K562 (cell line): ENCODE results near the gene MRPL11. TPM values are rescaled to one million over a fixed set of nuclear protein-coding genes. Genes with fewer than 3 reads are reported as not detected.

Source experiments
- CREM ChIP-seq: IDR thresholded peaks from 2 replicates; pipeline ENCODE4 v1.6.1; 2014; ENCODE audit warnings: antibody characterized with exemption, low read depth
- DDX20 ChIP-seq: fragments of 450-650 bp; IDR thresholded peaks from 2 replicates; pipeline ENCODE4 v1.6.1; 2016; ENCODE audit warnings: missing genetic modification characterization, low read depth, mild to moderate bottlenecking, missing compliant biosample characterization, moderate library complexity
- HMG20B ChIP-seq: fragments of 250-450 bp; sonication (Bioruptor Pico); IDR thresholded peaks from 2 replicates; pipeline ENCODE4 v1.5.0; 2021; ENCODE audit warnings: mild to moderate bottlenecking
- RFX5 ChIP-seq: IDR thresholded peaks from 2 replicates; pipeline ENCODE4 v1.6.1; 2011; ENCODE audit warnings: low read depth, mild to moderate bottlenecking, improper control_type of control experiment, low read length
- SAFB ChIP-seq: fragments of 200-400 bp; formaldehyde crosslinking; IDR thresholded peaks from 2 replicates; pipeline ENCODE4 v1.6.1; 2017; ENCODE audit warnings: low read depth, low read length, borderline replicate concordance
- TAF1 ChIP-seq: IDR thresholded peaks from 2 replicates; pipeline ENCODE4 v1.6.1; 2011; ENCODE audit warnings: mild to moderate bottlenecking, low read length, moderate library complexity; ENCODE audit not compliant: insufficient read depth, control insufficient read depth, severe bottlenecking; ENCODE audit errors: extremely low read depth
- ZNF3 ChIP-seq: fragments of 250-450 bp; sonication (Bioruptor Pico); IDR thresholded peaks from 2 replicates; pipeline ENCODE4 v1.5.0; 2021; ENCODE audit warnings: mild to moderate bottlenecking, moderate library complexity
- ZNF764 ChIP-seq: fragments of 250-450 bp; sonication (Bioruptor Pico); IDR thresholded peaks from 2 replicates; pipeline ENCODE4 v1.4.0; 2020; ENCODE audit warnings: low read depth, mild to moderate bottlenecking, moderate library complexity
- polyA plus RNA-seq, 8 experiments: library from polyadenylated mRNA; depleted of rRNA in 4 of 8; stranded (reverse) in 5 of 8; unstranded in 3 of 8; fragments of >200 nt; fragmentation: Nextera tagmentation in 2 of 8; fragmentation: Illumina TruSeq in 1 of 8; extraction: Ambion mirVana in 2 of 8; extraction: Trizol in 1 of 8; gene quantifications; 2 replicates each; pipeline versions ENCODE4 v1.2.1 to v1.2.3, GENCODE V29; 2011 to 2014; ENCODE audit warnings: inconsistent platforms in 1 of 8, missing spikeins in 1 of 8
- total RNA-seq, 7 experiments: library from RNA; depleted of rRNA in 6 of 7; stranded (reverse); fragments of >200 nt in 6 of 7; fragmentation: Illumina TruSeq in 2 of 7; extraction: Trizol in 2 of 7; gene quantifications; 2 replicates each; pipeline versions ENCODE4 v1.2.1 to v1.2.3, GENCODE V29; 2011 to 2021; ENCODE audit warnings: low replicate concordance in 1 of 7
- TF ChIP-seq, protein P1 (sequence below): fragments of 450-650 bp; IDR thresholded peaks from 2 replicates; pipeline ENCODE4 v1.6.1; 2018; ENCODE audit not compliant: partially characterized antibody
- TF ChIP-seq, protein P2 (sequence below): fragments of 250-450 bp; sonication (Bioruptor Pico); IDR thresholded peaks from 2 replicates; pipeline ENCODE4 v1.4.0; 2020; ENCODE audit warnings: borderline replicate concordance
- TF ChIP-seq, protein P3 (sequence below): fragments of 450-650 bp; IDR thresholded peaks from 2 replicates; pipeline ENCODE4 v1.6.1; 2017; ENCODE audit warnings: mild to moderate bottlenecking, moderate library complexity
- TF ChIP-seq, protein P4 (sequence below): fragments of 450-650 bp; IDR thresholded peaks from 2 replicates; pipeline ENCODE4 v1.6.1; 2017; ENCODE audit warnings: antibody characterized with exemption, mild to moderate bottlenecking
- TF ChIP-seq, protein P5 (sequence below): fragments of 450-650 bp; formaldehyde crosslinking; IDR thresholded peaks from 2 replicates; pipeline ENCODE4 v1.4.0; 2020; ENCODE audit warnings: mild to moderate bottlenecking, mixed read lengths

The MRPL11 gene
- total and polyA plus RNA-seq, 9 of the 15 experiments (the other 6 are each of a cell fraction or from before 2014, with no cell fraction given) = 33.0 to 173 (median 91.9) TPM

DNA sequence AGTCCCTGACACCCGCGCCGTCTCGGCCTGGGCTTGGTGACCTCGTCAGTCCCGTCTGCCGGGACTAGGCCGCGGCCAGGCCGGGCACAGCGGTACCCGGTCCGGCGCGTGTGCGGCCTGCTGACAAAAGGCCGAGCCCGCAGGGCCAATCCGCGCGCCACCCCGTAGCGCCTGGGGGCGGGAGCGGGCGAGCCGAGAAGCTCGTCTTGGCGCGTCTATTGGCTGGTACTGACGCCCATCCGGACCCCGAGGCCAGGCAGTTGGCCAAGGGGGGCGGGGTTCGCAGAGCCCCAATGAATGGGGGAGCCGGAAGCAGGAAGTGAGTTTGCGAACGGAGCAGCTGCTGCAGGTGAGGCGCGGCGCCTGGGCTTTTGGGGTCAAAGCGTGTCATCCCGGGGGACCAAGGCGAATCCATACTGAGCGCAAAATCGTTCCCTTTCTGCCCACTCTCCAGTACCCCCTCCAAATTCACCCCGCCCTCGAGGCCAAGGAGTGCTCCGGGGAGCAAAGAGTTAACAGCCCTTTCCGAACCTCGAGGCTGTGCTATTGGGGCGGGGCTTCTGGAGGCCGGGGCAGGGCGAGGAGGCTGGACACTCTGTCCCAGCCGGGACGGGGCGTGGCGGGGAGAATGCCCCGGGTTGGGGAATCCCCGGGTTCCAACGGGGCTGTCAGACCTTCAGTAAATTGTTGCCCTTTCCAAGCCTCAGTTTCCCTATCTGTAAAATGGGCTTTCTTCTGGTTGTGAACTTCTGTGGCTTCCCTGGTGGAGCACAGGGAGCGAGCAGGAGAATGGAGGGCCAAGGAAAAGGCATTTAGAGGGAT is 41.7 kb upstream of the MRPL11 start, which contains the start of gene DPP3 (continued):
- TF ChIP-seq, protein P1, sequence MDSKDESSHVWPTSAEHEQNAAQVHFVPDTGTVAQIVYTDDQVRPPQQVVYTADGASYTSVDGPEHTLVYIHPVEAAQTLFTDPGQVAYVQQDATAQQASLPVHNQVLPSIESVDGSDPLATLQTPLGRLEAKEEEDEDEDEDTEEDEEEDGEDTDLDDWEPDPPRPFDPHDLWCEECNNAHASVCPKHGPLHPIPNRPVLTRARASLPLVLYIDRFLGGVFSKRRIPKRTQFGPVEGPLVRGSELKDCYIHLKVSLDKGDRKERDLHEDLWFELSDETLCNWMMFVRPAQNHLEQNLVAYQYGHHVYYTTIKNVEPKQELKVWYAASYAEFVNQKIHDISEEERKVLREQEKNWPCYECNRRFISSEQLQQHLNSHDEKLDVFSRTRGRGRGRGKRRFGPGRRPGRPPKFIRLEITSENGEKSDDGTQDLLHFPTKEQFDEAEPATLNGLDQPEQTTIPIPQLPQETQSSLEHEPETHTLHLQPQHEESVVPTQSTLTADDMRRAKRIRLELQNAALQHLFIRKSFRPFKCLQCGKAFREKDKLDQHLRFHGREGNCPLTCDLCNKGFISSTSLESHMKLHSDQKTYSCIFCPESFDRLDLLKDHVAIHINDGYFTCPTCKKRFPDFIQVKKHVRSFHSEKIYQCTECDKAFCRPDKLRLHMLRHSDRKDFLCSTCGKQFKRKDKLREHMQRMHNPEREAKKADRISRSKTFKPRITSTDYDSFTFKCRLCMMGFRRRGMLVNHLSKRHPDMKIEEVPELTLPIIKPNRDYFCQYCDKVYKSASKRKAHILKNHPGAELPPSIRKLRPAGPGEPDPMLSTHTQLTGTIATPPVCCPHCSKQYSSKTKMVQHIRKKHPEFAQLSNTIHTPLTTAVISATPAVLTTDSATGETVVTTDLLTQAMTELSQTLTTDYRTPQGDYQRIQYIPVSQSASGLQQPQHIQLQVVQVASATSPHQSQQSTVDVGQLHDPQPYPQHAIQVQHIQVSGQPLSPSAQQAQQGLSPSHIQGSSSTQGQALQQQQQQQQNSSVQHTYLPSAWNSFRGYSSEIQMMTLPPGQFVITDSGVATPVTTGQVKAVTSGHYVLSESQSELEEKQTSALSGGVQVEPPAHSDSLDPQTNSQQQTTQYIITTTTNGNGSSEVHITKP = peak; percentile 59
- TF ChIP-seq ZNF3 = no peak
- TF ChIP-seq, protein P2, sequence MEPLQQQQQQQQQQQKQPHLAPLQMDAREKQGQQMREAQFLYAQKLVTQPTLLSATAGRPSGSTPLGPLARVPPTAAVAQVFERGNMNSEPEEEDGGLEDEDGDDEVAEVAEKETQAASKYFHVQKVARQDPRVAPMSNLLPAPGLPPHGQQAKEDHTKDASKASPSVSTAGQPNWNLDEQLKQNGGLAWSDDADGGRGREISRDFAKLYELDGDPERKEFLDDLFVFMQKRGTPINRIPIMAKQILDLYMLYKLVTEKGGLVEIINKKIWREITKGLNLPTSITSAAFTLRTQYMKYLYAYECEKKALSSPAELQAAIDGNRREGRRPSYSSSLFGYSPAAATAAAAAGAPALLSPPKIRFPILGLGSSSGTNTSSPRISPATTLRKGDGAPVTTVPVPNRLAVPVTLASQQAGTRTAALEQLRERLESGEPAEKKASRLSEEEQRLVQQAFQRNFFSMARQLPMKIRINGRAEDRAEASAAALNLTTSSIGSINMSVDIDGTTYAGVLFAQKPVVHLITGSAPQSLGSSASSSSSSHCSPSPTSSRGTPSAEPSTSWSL (CRISPR knock-in tag) = no peak
- no peak for TF ChIP-seq DDX20
- peak; percentile 82 for TF ChIP-seq TAF1
- TF ChIP-seq ZNF764 = no peak
- TF ChIP-seq, protein P3, sequence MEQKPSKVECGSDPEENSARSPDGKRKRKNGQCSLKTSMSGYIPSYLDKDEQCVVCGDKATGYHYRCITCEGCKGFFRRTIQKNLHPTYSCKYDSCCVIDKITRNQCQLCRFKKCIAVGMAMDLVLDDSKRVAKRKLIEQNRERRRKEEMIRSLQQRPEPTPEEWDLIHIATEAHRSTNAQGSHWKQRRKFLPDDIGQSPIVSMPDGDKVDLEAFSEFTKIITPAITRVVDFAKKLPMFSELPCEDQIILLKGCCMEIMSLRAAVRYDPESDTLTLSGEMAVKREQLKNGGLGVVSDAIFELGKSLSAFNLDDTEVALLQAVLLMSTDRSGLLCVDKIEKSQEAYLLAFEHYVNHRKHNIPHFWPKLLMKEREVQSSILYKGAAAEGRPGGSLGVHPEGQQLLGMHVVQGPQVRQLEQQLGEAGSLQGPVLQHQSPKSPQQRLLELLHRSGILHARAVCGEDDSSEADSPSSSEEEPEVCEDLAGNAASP = no peak
- TF ChIP-seq RFX5 = no peak
- no peak for TF ChIP-seq SAFB
- no peak for TF ChIP-seq HMG20B (CRISPR knock-in tag)
- TF ChIP-seq, protein P4, sequence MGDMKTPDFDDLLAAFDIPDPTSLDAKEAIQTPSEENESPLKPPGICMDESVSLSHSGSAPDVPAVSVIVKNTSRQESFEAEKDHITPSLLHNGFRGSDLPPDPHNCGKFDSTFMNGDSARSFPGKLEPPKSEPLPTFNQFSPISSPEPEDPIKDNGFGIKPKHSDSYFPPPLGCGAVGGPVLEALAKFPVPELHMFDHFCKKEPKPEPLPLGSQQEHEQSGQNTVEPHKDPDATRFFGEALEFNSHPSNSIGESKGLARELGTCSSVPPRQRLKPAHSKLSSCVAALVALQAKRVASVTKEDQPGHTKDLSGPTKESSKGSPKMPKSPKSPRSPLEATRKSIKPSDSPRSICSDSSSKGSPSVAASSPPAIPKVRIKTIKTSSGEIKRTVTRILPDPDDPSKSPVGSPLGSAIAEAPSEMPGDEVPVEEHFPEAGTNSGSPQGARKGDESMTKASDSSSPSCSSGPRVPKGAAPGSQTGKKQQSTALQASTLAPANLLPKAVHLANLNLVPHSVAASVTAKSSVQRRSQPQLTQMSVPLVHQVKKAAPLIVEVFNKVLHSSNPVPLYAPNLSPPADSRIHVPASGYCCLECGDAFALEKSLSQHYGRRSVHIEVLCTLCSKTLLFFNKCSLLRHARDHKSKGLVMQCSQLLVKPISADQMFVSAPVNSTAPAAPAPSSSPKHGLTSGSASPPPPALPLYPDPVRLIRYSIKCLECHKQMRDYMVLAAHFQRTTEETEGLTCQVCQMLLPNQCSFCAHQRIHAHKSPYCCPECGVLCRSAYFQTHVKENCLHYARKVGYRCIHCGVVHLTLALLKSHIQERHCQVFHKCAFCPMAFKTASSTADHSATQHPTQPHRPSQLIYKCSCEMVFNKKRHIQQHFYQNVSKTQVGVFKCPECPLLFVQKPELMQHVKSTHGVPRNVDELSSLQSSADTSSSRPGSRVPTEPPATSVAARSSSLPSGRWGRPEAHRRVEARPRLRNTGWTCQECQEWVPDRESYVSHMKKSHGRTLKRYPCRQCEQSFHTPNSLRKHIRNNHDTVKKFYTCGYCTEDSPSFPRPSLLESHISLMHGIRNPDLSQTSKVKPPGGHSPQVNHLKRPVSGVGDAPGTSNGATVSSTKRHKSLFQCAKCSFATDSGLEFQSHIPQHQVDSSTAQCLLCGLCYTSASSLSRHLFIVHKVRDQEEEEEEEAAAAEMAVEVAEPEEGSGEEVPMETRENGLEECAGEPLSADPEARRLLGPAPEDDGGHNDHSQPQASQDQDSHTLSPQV = 0 out of 2 replicates have a peak, but pooled peaks have one; percentile 2
- peak; percentile 81 for TF ChIP-seq CREM
- TF ChIP-seq, protein P5, sequence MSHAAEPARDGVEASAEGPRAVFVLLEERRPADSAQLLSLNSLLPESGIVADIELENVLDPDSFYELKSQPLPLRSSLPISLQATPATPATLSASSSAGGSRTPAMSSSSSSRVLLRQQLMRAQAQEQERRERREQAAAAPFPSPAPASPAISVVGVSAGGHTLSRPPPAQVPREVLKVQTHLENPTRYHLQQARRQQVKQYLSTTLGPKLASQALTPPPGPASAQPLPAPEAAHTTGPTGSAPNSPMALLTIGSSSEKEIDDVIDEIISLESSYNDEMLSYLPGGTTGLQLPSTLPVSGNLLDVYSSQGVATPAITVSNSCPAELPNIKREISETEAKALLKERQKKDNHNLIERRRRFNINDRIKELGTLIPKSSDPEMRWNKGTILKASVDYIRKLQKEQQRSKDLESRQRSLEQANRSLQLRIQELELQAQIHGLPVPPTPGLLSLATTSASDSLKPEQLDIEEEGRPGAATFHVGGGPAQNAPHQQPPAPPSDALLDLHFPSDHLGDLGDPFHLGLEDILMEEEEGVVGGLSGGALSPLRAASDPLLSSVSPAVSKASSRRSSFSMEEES (CRISPR knock-in tag) = no peak
